HG03342 (cell line): ENCODE results near the gene SLC6A11.

Experiments
- ATAC-seq: cut with Tn5 transposase; IDR thresholded peaks from one replicate; pipeline ENCODE4 v1.9.1; 2021; ENCODE audit warnings: mild to moderate bottlenecking, moderate library complexity; ENCODE audit not compliant: unreplicated experiment

Gene SLC6A11

GRCh38 chr3:10949197-10949596, 133.2 kb downstream of the SLC6A11 start:
- ATAC-seq = no peak

- ATAC-seq = no peak
These were observed 134.7 kb downstream of the SLC6A11 start for GRCh38 chr3:10950476-10951294.

- no peak for ATAC-seq
These were observed 135.4 kb downstream of the SLC6A11 start for GRCh38 chr3:10951295-10951926.

- no peak for ATAC-seq
These were observed 136.5 kb downstream of the SLC6A11 start for GRCh38 chr3:10952525-10952924.

GRCh38 chr3:10954740-10955139, 138.7 kb downstream of the SLC6A11 start:
- no peak for ATAC-seq

- no peak for ATAC-seq
These were observed 139.9 kb downstream of the SLC6A11 start for GRCh38 chr3:10955711-10956453.

GRCh38 chr3:10956531-10956930, 140.5 kb downstream of the SLC6A11 start:
- ATAC-seq = no peak

- no peak for ATAC-seq
These were observed 141.0 kb downstream of the SLC6A11 start for GRCh38 chr3:10956986-10957385.

- no peak for ATAC-seq
These were observed 142.1 kb downstream of the SLC6A11 start for GRCh38 chr3:10957976-10958749.

GRCh38 chr3:10960255-10960654, 144.2 kb downstream of the SLC6A11 start:
- no peak for ATAC-seq

- ATAC-seq = no peak
These were observed 145.9 kb downstream of the SLC6A11 start for GRCh38 chr3:10961921-10962320.

GRCh38 chr3:10962481-10963036, 146.5 kb downstream of the SLC6A11 start:
- no peak for ATAC-seq

- ATAC-seq = no peak
These were observed 148.6 kb downstream of the SLC6A11 start for GRCh38 chr3:10964537-10965167.

GRCh38 chr3:10968401-10968800, 152.4 kb downstream of the SLC6A11 start:
- ATAC-seq = no peak

- ATAC-seq = no peak
These were observed 154.4 kb downstream of the SLC6A11 start for GRCh38 chr3:10970306-10970960.

- ATAC-seq = no peak
These were observed 156.2 kb downstream of the SLC6A11 start for GRCh38 chr3:10972072-10972782.

GRCh38 chr3:10973046-10973595, 157.1 kb downstream of the SLC6A11 start:
- ATAC-seq = no peak

GRCh38 chr3:10974131-10974530, 158.1 kb downstream of the SLC6A11 start:
- no peak for ATAC-seq
